ENCODE measurements around the gene PRPF19. TPM values are rescaled to one million over a fixed set of nuclear protein-coding genes. Genes with fewer than 3 reads are reported as not detected.

The PRPF19 gene
- 56.3 and 63.7 TPM in 2 replicates for total RNA-seq (2014; rRNA removed; shearing (Covaris generic))

DNA sequence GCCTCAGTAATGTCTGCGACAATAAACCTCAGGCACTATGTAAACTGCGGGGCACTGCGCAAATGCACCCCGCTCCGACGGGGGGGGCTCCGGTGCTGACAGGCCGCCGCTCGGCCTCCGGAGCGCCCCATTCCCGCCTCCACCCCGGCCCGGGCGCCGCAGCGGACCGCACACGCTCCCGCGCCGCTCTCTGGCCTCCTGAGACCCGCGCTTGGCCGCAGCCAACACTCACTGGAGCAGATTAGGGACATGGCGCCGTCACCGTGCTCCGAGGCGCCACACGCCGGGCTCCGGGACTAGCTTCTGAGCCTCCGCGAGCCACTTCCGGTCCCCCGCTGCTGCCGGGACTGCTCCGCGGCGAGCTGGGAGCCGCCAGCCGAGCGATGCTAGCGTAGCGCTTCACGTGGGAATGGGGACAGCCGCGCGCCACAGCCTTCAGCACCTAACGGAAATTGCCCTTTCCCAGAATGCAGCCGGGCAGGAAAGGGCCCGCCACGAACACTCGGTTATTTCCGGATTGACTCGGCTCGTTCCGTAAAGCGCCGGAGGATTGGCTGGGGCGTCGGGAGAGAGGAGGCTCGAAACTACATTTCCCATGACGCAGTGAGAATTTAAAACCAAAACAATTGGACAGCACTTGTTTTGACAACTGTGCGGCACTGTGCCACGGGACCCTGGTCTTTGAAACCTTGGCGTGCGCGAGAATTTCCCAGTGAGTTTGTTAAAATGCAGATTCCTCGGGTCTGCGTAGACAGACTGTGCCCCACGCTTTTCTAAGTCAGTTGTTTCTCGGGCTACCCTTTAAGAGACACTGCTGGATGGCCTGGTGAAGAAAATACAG lies at the start of gene PRPF19:
TSS of gene PRPF19 (minus strand) at position 454 of the 841 bp plus-strand sequence. CDS start at position 251, 203 bp downstream.
- DNase-seq (ENCODE audit: low spot score), result peak; percentile 92

DNA sequence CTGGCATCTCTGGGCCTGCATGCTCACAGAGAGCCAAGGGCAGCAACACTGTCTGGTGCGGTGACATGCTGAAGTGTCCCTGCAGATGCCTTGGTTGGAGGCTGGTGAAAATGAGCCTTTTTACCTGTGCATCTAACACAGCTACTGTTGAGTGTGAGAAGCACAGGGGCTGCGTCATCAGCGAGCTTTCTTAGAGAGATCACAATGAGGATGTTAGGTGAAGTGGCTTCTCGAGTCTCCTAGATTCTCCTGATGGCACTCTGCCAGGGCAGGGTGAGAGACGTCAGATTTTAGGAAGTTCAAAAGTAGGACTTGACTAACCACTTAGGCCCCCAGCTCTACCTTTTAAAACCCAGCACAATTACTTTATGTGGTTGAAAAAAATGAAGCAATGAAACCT lies 49.2 kb upstream of the PRPF19 start:
- no peak for DNase-seq (ENCODE audit: low spot score)

DNA sequence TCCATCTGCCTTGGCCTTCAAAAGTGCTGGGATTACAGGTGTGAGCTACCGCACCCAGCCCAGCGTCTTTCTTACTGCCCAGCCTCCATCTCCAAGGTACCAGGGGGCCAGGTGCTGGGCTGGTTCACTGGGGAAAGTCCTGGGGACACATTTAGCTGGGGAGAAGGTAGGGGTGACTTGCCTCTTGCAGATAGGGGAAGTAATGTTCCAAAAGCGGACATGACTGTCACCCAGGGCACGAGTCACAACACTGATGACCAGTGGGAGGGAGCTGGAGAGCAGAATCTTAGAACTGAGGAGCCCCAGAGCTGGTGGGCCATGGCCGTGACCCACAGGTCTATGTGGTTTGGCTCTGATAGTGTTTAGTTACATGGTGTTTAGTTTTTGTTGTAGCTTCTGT lies 48.0 kb upstream of the PRPF19 start:
- DNase-seq (ENCODE audit: low spot score), result no peak

DNA sequence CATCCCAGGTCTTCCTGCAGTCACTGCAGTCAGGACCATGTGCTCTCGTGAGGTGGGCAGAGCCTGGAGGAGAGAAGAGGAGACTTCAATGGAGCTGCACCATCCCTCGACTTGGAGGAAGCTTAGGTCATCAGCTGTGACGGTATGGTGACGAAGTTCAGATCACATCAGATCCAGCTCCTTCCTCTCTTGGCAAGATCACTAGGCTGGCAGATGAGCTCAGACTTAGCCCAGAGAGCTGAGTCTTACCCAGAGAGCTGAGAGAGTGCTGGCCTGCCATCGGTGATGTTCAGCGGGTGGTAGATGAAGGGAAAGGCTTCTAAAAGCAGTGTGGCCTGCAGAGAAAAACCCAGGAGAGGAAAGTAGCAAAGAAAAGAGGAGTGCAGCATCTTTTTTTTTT lies 47.4 kb upstream of the PRPF19 start:
- DNase-seq (ENCODE audit: low spot score), result no peak

DNA sequence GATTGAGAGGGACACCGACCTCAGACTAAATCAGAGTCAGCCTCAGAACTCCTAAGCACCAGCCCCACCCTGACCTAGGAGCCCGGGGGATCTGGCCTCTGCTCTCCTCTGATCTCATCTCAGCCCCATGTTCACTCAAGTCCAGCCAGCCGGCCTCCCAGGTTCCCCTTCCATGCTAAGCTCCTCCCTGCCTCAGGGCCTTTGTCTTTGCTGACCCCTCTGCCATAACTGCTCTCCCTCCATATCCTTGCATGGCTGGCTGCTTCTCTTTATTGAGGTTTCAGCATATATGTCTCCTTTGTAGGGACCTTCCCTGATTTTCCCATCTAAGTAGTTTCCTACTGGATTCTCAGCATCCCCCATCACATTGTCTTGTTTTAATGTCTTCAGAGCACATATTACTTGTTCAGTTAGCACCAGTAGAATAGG lies 46.4 kb upstream of the PRPF19 start:
- DNase-seq (ENCODE audit: low spot score), result no peak

DNA sequence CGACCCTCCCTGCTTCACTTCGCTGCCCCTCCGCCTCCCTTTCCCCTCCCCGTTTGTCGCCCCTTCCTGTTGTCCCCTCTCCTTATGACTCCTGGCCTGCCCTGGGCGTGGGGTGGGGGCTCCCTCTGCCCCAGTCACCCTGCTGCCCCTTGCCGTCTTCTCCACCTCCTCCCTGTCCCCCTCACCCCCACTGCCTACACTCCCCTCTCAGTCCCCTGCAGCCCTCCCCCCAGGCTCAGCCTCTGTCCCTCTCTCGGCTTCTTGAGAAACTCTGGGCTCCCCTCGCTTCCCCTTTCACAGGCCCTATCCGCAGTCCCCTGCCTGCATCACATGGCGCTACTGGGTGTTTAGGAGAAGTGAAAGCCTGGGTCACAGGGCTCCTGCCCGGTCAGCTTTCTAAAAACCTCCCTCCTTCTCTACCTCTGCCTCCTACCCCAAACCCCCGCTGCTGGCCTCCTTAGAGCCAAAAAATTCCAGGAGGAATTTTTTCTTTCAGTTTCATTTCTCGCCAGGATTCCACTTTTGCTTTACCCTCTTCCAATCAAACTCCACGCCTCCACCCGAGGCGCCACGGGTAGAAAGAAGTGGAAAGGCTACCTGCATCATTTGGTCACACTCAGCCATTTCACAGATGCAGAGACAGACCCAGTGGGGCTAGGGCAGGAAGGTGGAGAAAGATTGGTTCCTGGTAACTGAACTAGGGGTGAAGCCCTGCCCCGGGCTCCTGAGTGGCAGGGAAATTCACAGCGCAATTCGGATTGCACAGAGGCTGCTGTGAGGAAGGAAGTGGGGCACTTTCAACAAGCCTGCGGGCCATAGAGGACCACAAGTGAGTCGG lies 45.7 kb upstream of the PRPF19 start, which contains the start of gene SLC15A3:
TSS of gene SLC15A3 (minus strand) at position 273 of the 838 bp plus-strand sequence. CDS start 625 bp downstream, outside the sequence.
- DNase-seq (ENCODE audit: low spot score), result peak; percentile 32

DNA sequence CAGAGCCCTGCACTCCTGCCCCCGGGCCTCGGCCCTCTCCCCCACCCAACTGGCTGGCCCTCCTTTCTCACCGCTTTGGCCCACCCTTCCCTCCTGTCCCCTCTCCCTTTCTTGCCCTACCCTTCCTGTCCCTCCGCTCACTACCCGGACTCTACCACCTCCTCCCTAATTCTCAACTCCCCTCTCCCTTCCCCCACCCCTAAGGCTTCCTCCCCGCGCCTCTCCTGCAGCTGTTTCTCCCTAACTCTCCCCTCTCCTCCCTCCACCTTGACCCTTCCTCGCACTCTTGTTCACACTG lies 45.2 kb upstream of the PRPF19 start:
- no peak for DNase-seq (ENCODE audit: low spot score)

DNA sequence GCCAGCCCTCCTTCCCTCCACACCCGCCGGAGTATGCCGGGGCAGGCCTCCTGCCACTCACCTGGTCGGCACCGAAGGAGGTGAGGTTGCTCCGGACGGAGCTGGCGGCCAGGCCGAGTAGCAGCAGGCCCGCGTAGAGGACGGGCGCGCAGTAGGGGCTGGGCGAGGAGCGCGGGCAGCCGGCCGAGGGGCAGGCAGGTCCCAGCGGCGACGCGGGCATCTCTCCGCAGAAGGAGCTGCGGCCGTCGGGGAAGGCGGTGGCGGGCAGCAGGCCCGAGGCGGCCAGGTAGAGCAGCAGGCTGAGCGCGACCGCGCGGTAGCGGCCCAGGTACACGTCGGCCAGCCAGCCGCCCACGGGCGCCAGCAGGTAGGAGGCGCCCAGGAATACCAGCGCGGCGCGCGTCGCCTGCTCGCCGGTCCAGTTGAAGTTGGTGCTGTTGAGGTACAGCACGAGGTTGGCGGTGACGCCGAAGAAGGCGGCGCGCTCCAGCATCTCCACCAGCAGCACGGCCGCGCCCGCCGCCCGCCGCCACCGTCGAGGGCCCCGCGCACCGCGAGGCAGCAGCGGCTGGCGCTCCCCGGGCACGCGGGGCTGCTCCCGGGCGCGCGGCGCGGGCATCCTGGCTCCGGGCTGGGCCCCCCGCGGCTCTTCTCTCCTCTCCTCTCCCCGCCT lies 44.7 kb upstream of the PRPF19 start:
- no peak for DNase-seq (ENCODE audit: low spot score)

DNA sequence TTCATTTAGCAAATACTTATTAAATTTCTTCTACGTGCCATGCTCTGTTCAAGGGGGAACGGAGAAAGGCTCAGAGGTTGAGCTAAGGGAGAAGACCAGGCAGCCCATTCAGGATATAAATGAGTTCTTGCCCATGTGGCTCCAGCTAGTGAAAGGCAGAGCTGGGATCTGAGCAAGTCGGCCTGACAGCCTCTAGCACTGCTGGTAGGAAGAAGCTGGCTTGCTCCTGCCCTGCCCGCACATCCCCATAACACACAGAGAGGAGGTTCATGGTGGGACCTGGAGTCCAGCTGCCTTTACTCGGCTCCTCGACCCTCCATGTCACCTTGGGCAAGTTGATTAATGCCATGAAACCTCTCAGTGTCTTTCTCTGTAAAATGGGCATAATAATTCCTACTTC lies 43.6 kb upstream of the PRPF19 start:
- DNase-seq (ENCODE audit: low spot score), result no peak

DNA sequence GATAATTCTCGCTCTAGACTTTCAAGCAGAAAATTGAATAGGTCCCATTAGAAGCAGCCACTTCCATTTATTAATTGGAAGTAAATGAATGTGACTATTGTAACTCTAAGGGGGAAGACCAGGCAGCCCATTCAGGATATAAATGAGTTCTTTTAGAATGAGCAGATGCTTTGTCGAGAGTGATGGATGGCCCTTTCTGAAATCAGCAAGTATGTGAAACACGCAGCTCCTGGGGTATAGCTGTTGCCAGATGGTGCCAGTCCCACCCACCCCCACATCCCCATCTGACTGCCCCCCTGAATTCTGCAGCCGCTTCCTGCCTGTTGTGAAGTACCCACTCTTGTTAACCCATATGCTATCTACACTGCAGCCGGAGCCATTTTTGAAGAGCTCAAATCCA lies 41.9 kb upstream of the PRPF19 start:
- no peak for DNase-seq (ENCODE audit: low spot score)

DNA sequence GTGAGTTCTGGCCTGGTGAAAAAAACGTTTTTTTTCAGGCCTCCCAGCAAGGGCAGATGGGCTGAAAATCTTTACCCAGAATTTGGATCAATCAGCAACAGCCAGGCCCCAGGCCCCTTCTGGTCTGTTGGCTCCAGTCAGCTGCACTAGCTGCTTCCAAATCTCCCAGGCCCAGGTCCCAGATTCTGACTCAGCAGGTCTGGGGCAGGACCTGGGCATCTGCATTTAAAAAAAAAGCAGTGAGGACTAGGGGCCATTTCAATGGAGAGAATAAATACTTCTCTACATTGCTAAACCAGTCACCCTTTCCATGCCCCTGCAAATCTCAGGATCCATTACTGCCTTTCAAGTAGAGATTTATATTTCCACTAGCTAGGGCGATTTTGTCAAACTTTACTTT lies 41.3 kb upstream of the PRPF19 start:
- DNase-seq (ENCODE audit: low spot score), result no peak

DNA sequence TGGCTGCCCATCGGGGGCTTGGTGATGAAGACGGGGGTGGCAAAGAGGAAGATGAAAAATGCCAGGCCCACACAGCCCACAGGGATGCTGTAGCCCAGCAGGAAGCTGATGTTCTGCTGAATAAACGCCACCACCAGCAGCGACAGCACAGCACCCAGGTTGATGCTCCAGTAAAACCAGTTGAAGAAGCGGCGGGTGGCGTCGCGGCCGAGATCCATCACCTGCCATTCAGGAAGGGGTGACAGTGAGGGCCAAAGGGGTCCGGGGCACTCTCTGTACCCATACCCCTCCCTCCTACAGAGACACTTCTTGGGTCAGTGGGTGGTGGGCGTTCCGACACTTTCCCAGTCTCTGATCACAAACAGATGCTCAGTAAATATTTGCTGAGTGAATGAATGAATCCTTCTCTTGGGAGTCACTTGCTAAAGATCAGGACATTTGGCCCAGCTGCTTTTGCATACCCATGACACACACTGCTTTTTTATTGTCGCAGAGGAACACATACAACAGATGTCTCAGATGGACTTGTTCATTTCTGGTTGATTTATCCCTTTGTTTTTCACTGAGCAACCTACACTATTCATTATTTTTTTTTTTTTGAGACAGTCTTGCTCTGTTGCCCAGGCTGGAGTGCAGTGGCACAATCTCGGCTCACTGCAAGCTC lies 40.3 kb upstream of the PRPF19 start:
- DNase-seq (ENCODE audit: low spot score), result no peak

DNA sequence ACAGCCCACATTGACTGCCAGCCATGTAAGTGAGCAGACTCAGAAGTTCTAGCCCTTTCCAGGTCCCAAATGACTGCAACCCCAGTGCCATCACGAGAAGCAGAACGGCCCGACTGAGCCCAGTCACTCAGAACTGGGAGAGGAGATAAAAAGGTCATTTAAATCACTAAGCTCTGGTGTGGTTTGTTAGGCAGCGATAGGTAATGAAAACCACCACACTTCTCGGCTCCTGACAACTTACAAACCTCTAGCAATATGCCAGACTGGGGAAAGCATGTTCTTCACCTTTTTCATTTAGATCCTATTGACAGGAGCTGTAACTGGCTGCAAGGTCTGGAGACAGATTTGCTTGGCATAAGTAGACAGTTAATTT lies 38.9 kb upstream of the PRPF19 start:
- no peak for DNase-seq (ENCODE audit: low spot score)

DNA sequence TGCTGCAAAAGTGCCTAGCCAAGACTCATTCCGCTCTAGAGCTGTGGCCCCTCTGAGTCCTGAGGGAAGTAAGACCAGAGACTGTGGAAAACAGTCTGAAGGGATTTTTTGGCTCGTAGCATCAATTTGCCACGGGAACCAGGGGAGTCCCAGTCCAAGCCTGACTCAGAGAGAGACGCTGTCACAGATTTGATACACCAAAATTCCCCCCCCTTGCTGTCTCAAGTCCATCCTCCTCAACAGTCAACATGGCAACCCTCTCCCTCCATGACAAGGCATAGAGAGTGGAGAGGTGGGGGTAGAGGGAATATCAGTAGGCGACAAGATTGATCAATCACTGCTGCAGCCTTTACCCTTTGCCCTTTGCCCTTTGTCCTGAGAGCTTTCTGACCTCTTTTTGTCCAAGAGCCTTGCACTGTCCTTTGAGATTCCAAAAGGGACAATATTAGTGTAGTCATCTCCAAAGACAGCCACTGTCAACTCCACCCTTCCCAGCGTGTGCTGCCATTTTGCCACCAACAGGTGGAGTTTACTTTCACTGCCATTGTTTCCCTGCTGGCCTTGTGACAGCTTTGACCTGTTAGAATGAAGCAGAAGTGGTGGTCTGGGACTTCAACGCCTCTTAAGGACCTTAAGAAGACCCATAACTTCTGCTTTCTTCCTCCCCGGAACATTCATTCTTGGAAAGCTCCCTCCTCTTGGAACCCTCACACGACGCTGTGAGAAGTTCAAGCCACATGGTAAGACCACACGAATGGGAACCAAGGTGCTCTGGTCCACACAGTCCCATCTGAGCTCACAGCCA lies 38.3 kb upstream of the PRPF19 start:
- DNase-seq (ENCODE audit: low spot score), result no peak

DNA sequence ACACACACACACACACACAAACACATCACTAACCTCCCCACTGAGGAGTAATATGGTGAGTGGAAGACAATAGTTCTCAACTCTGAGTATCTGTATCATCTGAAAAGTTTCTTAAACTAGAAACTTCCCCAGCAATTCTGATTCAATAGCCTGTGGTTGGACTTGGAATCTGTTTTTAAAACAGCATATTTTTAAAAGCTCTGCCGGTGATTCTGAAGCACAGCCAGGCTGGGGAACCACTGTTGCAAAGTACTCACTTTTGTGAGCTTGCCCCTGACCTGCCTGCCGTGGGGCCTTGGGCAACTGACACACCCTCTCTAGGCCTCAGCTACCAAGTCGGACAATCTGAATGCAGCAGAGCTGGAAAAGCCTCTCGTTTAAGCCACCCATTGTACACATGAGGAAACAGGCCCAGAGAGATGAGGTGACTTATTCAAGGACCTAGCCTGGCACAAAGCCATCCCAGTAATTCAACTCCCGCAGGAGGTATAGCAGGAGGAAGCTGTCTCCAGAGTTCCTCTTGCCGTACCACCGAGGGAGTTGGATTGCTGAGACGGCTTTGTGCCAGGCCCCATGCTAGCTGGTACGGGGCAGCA lies 36.7 kb upstream of the PRPF19 start:
- DNase-seq (ENCODE audit: low spot score), result no peak

DNA sequence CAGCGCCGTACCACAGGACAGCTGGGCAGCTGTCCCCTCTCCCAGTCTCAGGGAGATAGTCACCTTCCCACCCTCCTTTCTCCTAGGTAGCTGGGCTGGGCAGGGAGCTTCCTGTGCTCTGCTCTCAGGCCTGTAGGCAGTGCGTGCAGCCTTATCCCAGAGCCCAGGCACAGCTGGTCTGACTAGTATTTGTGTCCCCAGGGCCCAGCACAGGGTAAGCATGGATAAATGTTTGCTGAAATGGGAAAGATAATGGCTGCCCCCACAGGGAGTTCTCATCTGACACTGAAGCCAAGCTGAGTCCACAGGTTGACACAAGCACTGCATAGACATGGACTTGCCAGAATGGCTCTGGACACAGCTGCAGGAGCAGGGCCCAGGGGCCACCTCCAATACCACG lies 35.8 kb upstream of the PRPF19 start:
- DNase-seq (ENCODE audit: low spot score), result no peak

DNA sequence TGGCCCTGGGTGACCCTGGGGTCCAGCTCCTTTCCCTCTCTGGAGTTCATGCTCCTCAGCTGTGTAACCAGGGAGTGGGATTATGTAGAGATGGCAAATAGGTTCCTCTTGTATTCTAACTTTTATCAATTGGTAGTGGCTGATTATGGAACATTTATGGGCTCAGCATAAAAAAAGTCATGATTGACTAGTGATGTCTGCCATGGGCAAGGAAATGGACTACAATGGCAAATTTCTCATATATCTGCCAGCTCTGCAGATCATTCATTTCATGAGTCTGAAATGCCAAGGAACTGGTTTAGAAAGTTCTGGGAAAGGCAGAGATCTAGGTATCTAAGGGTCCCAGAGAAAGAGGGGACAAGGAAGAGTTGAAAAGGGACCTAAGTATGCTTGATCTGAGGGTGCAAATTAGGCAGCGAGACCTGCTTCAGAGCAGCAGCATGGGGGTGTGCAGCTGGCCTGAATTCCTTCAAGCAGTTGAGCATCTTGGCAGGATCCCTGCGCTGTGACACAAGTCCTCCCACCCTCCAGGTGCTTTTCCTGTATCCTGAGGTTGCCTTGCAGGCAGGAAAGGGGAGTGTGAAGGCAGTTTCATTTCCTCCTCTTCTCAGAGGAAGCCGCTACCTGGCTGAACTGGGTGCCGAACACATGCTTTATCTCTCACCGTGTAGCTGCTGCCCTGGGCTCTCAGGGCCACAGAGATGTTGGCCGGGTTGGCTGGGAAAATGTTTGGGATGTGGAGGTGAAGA lies 35.2 kb upstream of the PRPF19 start:
- DNase-seq (ENCODE audit: low spot score), result no peak

DNA sequence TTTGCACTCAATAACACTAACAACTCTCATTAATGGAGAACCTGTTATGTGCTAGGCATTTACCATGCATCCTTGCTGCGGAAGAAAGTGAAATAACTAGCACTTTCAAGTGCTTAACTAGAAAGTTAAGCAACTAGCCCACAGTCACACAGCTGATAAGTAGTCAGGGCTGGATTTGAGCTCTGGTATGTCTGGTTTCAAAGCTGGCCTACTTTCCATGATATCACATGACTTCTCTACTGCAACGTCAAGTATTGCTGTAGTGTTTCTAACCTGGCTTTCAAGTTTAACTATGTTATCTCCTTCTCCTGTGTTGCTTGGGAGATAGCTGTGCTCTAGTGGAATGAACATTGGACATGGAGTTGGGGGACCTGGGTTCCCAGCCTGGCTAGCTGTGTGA lies 33.5 kb upstream of the PRPF19 start:
- DNase-seq (ENCODE audit: low spot score), result no peak

DNA sequence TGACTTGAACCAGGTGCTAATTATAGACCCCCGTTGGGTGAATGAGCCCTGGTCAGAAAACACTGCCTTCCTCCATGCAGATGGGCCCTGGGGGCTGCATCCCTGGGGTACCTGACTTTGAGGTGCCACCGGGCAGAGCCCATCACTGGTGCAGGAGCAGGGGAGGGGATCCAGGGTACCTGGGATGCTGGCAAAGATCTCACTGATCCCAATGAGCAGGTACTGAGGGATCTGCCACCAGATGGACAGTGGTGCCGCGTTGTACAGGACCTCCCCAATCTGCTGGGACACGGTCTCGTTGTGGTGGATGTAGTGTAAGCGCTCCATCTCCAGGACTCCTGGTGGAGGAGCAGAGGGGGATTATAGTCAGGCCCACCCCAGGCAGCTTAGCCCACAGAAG lies 32.9 kb upstream of the PRPF19 start:
- DNase-seq (ENCODE audit: low spot score), result no peak

DNA sequence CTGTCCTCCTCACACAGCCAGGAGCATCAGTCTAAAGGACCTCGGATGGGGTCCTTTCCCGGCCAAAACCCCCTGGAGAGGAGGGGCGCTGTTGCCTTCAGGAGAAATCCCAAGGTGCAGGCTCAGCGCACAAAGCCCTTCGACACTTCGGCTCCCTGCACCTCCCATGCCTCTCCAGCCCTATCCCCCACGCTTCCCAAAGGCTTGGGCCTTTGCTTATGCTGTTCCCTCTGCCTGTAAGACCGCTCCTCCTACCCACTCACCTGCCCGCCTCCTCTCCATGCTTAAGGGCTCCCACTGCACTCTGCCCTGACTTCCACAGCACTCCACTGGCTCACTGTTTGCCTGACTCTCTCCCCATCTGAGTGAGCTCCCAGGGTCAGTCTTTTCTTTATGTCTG lies 32.1 kb upstream of the PRPF19 start:
- no peak for DNase-seq (ENCODE audit: low spot score)

All from A172 (cell line).